SK-N-MC (cell line): Measurements from ENCODE around the gene BUB1B.

Experiments
- DNase-seq: peaks from one replicate; pipeline ENCODE4 v3.0.0-alpha.2; 2011; ENCODE audit warnings: low read depth, low spot score
- H3K27ac ChIP-seq: fragments of 200-600 bp; sonication (generic); 2 replicates; pipeline ENCODE4 v1.5.1; 2016; ENCODE audit warnings: mixed run types
- H3K36me3 ChIP-seq: fragments of 200-600 bp; sonication (generic); 2 replicates; pipeline ENCODE4 v1.6.1; 2017; ENCODE audit warnings: antibody characterized with exemption, low read length, mixed read lengths; ENCODE audit not compliant: insufficient read depth
- H3K4me3 ChIP-seq: fragments of 200-600 bp; sonication (generic); 2 replicates; pipeline ENCODE4 v1.5.1; 2016
- H3K9ac ChIP-seq: fragments of 200-600 bp; sonication (generic); 2 replicates; pipeline ENCODE4 v1.8.0; 2017; ENCODE audit warnings: mixed run types, mixed read lengths; ENCODE audit not compliant: insufficient read length
- H3K9me3 ChIP-seq: fragments of 200-600 bp; sonication (generic); 2 replicates; pipeline ENCODE4 v1.6.1; 2017; ENCODE audit warnings: low read depth, mild to moderate bottlenecking, antibody characterized with exemption, low read length, moderate library complexity, mixed read lengths
- EZH2 ChIP-seq: fragments of 200-600 bp; sonication (generic); IDR thresholded peaks from one replicate; pipeline ENCODE4 v1.6.1; 2017; ENCODE audit warnings: antibody characterized with exemption
- FOXP2 ChIP-seq: optimal IDR thresholded peaks from 2 replicates; pipeline ENCODE3; 2011; ENCODE audit warnings: mild to moderate bottlenecking, moderate library complexity; ENCODE audit not compliant: insufficient read depth; ENCODE audit errors: extremely low read length, control extremely low read depth
- POLR2AphosphoS5 ChIP-seq: IDR thresholded peaks from 2 replicates; pipeline ENCODE4 v1.6.1; 2012; ENCODE audit warnings: mild to moderate bottlenecking, low read depth, low read length, borderline replicate concordance

BUB1B gene

DNA sequence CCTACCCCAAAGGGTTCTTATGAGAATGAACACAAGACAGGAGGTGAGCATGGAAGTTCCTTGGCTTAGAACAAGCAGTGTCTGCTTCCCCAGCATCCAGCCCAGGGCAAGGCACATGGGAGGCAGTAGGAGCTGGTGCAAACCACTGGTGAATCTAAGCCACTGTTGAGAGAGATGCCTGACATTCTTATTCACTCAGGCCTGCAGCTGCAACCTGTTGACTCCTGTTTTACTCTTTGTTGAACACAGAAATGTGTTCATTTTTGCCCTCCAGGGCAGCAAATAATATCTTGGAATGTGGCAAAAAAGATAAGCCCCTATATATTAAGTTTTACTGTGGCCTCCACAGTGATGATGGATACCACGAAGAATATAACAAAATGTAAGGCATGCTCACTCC is 69.1 kb downstream of the BUB1B start:
- TF ChIP-seq POLR2AphosphoS5: no peak
- no peak for TF ChIP-seq FOXP2
- no peak for TF ChIP-seq EZH2
- peaks cover 61% of the 10 kb centered on the region for H3K36me3 ChIP-seq
- no peak overlapping the region for H3K9ac ChIP-seq
- no peak overlapping the region for H3K27ac ChIP-seq
- no peak for DNase-seq
- no peak overlapping the region for H3K4me3 ChIP-seq
- no peaks in the 10 kb centered on the region for H3K9me3 ChIP-seq

GRCh38 chr15:40232625-40233070 is 71.8 kb downstream of the BUB1B start:
- Histone ChIP-seq H3K4me3 (no peak overlapping the region), H3K9ac (no peak overlapping the region), H3K27ac (no peak overlapping the region), H3K9me3 (no peaks in the 10 kb centered on the region), H3K36me3 (peaks cover 40% of the 10 kb centered on the region)
- no peak for DNase-seq
- TF ChIP-seq FOXP2: no peak

- no peak for TF ChIP-seq EZH2
- no peak; the same call in 1 of the 2 replicates for TF ChIP-seq POLR2AphosphoS5
- no peak for TF ChIP-seq FOXP2
Measured at GRCh38 chr15:40233727-40234577, 73.1 kb downstream of the BUB1B start.

DNA sequence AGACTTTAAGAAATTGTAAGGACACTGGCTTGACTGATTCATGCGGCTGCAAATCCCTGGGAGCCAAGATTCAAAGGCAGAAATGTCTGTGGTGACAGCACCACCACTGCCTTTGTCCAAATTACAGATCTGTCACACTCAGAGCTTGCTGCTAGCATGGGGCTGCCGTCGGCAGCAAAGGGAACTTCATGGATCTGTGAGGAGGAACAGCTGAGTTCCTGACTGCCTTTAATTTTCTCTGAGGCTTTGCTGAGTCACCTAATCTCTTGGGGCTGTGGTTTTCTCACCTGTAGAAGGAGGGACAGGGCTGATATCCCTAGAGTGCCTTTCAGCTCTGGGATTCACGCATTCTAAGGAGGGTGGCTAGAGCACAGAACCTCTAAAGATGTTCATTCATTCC is 73.9 kb downstream of the BUB1B start:
- H3K27ac ChIP-seq: peak overlapping the region; percentile 5; the same call in 1 of the 2 replicates
- peaks cover 18% of the 10 kb centered on the region for H3K36me3 ChIP-seq
- no peak for DNase-seq
- no peak overlapping the region for H3K4me3 ChIP-seq
- TF ChIP-seq FOXP2: no peak
- TF ChIP-seq POLR2AphosphoS5: no peak
- TF ChIP-seq EZH2: no peak
- no peaks in the 10 kb centered on the region for H3K9me3 ChIP-seq
- no peak overlapping the region for H3K9ac ChIP-seq

More at GRCh38 chr15:40233727-40234577, 73.1 kb downstream of the BUB1B start:
- Histone ChIP-seq H3K9me3 (no peaks in the 10 kb centered on the region), H3K9ac (no peak overlapping the region), H3K27ac (0 out of 2 replicates have a peak overlapping the region, but pooled peaks have one; percentile 5), H3K4me3 (no peak overlapping the region), H3K36me3 (peaks cover 27% of the 10 kb centered on the region)
- DNase-seq: no peak

DNA sequence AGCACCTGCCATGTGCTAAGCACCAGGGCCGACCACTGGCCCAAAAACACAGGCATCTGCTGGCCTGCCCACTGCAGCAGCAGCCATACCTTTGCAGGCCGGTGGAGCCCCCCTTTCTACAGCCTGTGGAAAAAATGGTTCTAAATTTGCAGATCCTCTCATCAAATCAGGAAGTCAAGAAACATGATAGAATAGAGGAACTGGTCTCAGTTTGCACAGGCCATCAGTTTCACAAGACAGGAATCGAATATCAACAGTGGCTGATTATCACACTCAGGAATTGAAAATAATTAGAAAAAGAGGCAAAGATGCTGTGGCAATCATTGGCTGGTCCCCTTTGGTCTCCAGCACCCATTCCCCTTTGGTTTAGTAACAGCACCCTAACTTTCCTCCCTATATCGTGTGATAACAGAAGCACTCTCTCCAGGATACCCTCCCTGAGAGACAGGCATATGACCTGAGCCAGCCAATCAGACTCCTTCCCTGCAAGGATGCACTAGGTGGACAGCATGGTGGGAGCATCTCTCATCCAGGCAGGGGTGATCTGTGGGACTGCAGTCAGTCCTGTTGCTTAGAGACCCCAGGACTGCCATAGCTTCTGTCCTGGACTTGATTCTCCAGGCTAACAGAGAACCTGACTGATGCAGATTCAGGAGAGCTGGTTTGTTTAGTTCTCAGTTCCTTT is 74.5 kb downstream of the BUB1B start:
- H3K27ac ChIP-seq: no peak overlapping the region; the same call in 1 of the 2 replicates

GRCh38 chr15:40238532-40239403 is 77.9 kb downstream of the BUB1B start, which contains the start of gene PAK6:
Gene PAK6, plus strand, starts transcription at chr15:40239063. Its CDS starts 25,723 bp downstream, at chr15:40264786.
- TF ChIP-seq POLR2AphosphoS5 (no peak; the same call in 1 of the 2 replicates), FOXP2 (no peak), EZH2 (no peak)
- no peak for DNase-seq
- H3K27ac ChIP-seq: no peak within 1 kb of the TSS
- no peaks in the 10 kb centered on the region; the same call in 1 of the 2 replicates for H3K36me3 ChIP-seq
- H3K9ac ChIP-seq: peak within 1 kb of the TSS; percentile 60
- H3K9me3 ChIP-seq: no peaks in the 10 kb centered on the region
- peak within 1 kb of the TSS; percentile 76 for H3K4me3 ChIP-seq

More for the DNA sequence above, 74.5 kb downstream of the BUB1B start:
- Histone ChIP-seq H3K4me3 (no peak overlapping the region), H3K9me3 (no peaks in the 10 kb centered on the region), H3K9ac (no peak overlapping the region), H3K36me3 (peaks cover 15% of the 10 kb centered on the region; the same call in 1 of the 2 replicates)
- DNase-seq: no peak
- TF ChIP-seq EZH2: no peak
- no peak for TF ChIP-seq FOXP2
- TF ChIP-seq POLR2AphosphoS5: no peak

DNA sequence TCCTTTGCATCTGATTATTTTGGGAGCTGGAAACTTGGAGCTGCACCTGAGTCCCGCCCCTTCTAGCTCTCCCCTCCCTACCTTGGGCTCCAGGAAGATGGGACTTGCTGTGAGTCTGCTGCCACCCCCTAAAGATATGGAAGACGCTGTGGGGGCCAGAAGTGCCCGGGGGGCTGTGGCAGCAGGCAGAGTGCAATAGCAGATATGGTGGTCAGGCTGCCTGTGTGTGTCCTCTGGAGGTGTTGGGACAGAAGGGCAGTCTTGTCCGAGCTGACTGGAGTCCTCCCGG is 78.5 kb downstream of the BUB1B start:
- DNase-seq: no peak
- TF ChIP-seq POLR2AphosphoS5: no peak
- TF ChIP-seq FOXP2: no peak
- TF ChIP-seq EZH2: no peak
- Histone ChIP-seq H3K9me3 (no peaks in the 10 kb centered on the region), H3K9ac (peak overlapping the region; percentile 60), H3K4me3 (peak overlapping the region; percentile 76), H3K36me3 (no peaks in the 10 kb centered on the region), H3K27ac (no peak overlapping the region)
